Mammary epithelial cell (primary cell): Measurements from ENCODE around the gene SLC30A2.

Source experiments
- EZH2 ChIP-seq: IDR thresholded peaks from 2 replicates; pipeline ENCODE4 v1.6.1; 2012; ENCODE audit warnings: low read length, inconsistent platforms, borderline replicate concordance
- TF ChIP-seq, protein P1 (sequence below), 2 donors: IDR thresholded peaks in 1 of 2; conservative IDR thresholded peaks in 1 of 2; 2 replicates each; pipeline ENCODE4 v1.5.1; 2011 to 2012; ENCODE audit warnings: inconsistent platforms in 2 of 2, low read length in 2 of 2, mild to moderate bottlenecking in 2 of 2, control low read depth in 1 of 2, low read depth in 1 of 2; ENCODE audit not compliant: insufficient read depth in 1 of 2; ENCODE audit errors: extremely low read depth in 1 of 2

DNA sequence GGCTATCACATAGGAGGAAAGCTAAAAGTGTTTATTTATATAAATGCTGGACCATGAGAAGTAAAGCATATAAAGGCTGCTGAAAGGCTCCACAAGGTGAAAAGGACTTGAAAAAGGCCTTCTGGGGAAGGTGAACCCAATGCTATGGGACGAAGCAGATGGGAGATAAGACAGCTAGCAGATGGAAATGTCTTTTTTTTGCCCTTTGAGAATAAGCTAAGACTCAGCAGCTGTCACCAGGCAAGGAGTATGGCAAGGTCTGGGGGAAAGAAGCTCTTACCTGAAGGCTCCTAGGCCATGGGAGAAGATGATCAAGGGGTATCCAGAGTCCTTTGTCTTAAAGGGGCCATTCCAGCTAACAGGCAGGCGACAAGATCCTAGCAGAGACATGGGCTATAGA lies 58.0 kb downstream of the SLC30A2 start:
- TF ChIP-seq, protein P1, sequence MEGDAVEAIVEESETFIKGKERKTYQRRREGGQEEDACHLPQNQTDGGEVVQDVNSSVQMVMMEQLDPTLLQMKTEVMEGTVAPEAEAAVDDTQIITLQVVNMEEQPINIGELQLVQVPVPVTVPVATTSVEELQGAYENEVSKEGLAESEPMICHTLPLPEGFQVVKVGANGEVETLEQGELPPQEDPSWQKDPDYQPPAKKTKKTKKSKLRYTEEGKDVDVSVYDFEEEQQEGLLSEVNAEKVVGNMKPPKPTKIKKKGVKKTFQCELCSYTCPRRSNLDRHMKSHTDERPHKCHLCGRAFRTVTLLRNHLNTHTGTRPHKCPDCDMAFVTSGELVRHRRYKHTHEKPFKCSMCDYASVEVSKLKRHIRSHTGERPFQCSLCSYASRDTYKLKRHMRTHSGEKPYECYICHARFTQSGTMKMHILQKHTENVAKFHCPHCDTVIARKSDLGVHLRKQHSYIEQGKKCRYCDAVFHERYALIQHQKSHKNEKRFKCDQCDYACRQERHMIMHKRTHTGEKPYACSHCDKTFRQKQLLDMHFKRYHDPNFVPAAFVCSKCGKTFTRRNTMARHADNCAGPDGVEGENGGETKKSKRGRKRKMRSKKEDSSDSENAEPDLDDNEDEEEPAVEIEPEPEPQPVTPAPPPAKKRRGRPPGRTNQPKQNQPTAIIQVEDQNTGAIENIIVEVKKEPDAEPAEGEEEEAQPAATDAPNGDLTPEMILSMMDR (conservative IDR thresholded peaks at IDR 0.05 in 1 of 2, IDR thresholded peaks at IDR 0.05 in 1 of 2; ENCODE audit: extremely low read depth in 1 of 2, insufficient read depth in 1 of 2, low read depth in 1 of 2, low read length in 2 of 2): no peak
- TF ChIP-seq EZH2: no peak
